Measurements from ENCODE around the gene GRAP. TPM values are rescaled to one million over a fixed set of nuclear protein-coding genes. Genes with fewer than 3 reads are reported as not detected.
"Not testable (repeated sequence)": the region's sequence is repeated elsewhere in the genome, so short reads cannot be mapped to it uniquely, and the experiment has no call there.

Gene GRAP
- total RNA-seq, 2 experiments from 2014 or later, result 9.6 to 9.9 TPM

- H3K4me3 Mint-ChIP-seq; H3K27me3 Mint-ChIP-seq; intact Hi-C loops (cut with micrococcal nuclease); CTCF ChIA-PET; DNase-seq; H3K36me3 Mint-ChIP-seq; H3K27ac Mint-ChIP-seq; POLR2A ChIA-PET; H3K9me3 Mint-ChIP-seq; H3K4me1 Mint-ChIP-seq (ENCODE audit: low read depth): not testable (repeated sequence)
Measured at GRCh38 chr17:19036186-19036585, 10.6 kb downstream of the GRAP start.

- intact Hi-C loops (cut with micrococcal nuclease); H3K4me3 Mint-ChIP-seq; H3K27ac Mint-ChIP-seq; H3K36me3 Mint-ChIP-seq; POLR2A ChIA-PET; CTCF ChIA-PET; H3K9me3 Mint-ChIP-seq; H3K4me1 Mint-ChIP-seq (ENCODE audit: low read depth); DNase-seq; H3K27me3 Mint-ChIP-seq: not testable (repeated sequence)
Measured at GRCh38 chr17:19032377-19032988, 14.3 kb downstream of the GRAP start.

- peak; percentile 68 for DNase-seq
- intact Hi-C loops (cut with micrococcal nuclease); H3K27ac Mint-ChIP-seq; H3K36me3 Mint-ChIP-seq; H3K4me3 Mint-ChIP-seq; H3K9me3 Mint-ChIP-seq; H3K4me1 Mint-ChIP-seq (ENCODE audit: low read depth); POLR2A ChIA-PET; H3K27me3 Mint-ChIP-seq; CTCF ChIA-PET: not testable (repeated sequence)
Measured at GRCh38 chr17:19031729-19032128, 15.0 kb downstream of the GRAP start.

DNA sequence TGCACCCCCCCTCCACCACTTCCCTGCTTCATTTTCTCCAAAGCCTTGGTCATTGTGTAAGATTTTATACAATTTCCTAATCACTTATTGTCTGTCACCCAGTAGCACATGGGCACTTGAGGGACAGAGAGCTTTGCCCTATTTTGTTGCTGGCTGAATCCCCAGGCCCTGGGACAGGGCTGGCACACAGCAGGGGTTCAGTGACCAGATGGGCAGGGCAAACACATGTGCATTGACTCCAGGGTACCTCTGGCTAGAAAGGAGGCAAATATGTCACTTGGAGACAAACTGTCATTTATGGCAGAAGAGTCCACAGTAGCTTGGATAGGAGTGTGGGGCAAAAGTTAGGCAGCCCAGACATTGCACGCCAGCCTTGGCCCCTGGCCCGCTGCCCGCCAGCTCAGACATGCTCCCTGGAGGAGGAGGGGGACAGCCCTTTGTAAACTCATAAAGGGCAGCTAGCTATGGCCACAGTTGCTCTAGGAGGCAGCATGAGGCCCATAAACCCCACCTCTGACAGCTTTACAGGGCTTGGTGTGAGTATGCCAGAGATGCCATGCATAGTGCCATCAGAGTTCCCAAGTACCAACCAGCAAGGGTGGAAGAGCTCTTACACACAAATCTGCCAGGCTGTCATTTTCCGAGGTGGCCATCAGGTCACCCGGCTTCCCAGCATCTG, 15.8 kb downstream of the GRAP start:
- H3K27me3 Mint-ChIP-seq; CTCF ChIA-PET; DNase-seq; intact Hi-C loops (cut with micrococcal nuclease); H3K4me3 Mint-ChIP-seq; H3K36me3 Mint-ChIP-seq; POLR2A ChIA-PET; H3K27ac Mint-ChIP-seq; H3K4me1 Mint-ChIP-seq (ENCODE audit: low read depth); H3K9me3 Mint-ChIP-seq: not testable (repeated sequence)

GRCh38 chr17:19029740-19030139, 17.0 kb downstream of the GRAP start:
- H3K27me3 Mint-ChIP-seq; H3K4me1 Mint-ChIP-seq (ENCODE audit: low read depth); DNase-seq; POLR2A ChIA-PET; H3K27ac Mint-ChIP-seq; H3K36me3 Mint-ChIP-seq; H3K4me3 Mint-ChIP-seq; intact Hi-C loops (cut with micrococcal nuclease); H3K9me3 Mint-ChIP-seq; CTCF ChIA-PET: not testable (repeated sequence)

DNA sequence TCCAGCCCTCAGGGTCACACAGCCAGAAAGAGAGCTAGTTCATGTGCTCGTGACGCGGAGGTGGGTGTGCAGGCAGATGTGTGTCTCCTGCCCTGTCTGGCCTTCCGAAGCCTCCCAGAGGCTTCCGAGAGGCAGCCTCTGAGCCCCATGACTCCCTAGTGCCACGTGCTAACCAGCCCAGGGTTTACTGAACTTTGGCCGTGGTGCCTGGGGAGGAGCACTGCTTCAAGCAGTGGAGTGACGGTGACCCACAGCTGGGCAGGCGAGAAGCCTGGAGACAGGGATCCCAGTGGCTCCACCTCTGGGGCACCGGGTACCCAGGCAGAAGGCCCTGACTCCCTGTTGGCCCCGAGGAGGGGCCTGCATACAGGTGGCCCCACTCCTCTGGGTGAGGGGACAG, 18.1 kb downstream of the GRAP start:
- peaks cover 12% of the 10 kb centered on the region for H3K4me1 Mint-ChIP-seq (ENCODE audit: low read depth)
- H3K36me3 Mint-ChIP-seq; CTCF ChIA-PET; DNase-seq; intact Hi-C loops (cut with micrococcal nuclease); POLR2A ChIA-PET; H3K4me3 Mint-ChIP-seq; H3K9me3 Mint-ChIP-seq; H3K27ac Mint-ChIP-seq; H3K27me3 Mint-ChIP-seq: not testable (repeated sequence)

DNA sequence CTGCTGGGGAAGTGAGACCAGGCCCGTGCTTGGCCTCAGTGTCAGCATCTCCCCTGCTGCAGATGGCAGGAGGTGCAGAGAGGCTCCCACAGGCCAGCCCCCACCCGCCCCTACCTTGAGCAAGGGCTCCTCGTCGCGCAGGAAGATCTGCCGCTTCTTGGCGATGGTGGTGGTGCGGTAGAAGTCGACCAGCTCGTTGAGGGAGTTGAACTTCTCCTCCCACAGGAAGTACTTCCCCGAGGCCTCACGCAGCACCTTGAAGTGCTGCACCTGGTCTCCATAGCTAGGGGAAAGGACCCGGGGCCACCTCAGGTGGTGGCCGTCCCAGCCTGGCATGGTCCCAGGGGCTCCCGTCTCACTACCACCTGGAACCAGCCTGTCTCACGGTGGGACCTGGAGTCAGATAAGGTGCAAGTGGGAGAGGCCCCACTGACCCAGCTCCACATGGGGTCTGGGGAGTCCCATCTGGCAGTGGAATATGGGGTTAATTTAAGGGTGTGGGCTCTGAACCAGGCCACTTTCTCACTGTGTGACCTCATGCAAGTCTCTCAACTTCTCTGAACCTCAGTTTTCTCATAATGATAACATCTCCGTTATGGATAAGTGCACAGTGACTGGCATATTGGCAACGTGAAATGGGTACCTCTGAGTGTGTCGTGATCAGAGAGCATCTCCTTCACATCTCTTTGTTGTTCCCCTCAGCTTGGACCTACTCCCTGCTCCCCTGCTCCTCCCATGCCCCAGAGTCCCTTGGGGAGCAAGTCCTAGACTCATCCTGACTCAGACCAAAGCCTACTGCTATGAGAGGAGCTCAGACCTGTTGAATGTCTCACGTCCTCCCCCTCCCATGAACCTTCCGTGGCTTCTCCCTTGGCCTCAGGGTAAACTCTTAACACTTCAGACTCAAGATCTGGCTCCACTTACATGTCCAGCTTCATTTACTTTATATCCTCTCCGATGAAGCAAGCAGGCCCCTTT, 22.4 kb downstream of the GRAP start:
- peak; percentile 25 for DNase-seq

DNA sequence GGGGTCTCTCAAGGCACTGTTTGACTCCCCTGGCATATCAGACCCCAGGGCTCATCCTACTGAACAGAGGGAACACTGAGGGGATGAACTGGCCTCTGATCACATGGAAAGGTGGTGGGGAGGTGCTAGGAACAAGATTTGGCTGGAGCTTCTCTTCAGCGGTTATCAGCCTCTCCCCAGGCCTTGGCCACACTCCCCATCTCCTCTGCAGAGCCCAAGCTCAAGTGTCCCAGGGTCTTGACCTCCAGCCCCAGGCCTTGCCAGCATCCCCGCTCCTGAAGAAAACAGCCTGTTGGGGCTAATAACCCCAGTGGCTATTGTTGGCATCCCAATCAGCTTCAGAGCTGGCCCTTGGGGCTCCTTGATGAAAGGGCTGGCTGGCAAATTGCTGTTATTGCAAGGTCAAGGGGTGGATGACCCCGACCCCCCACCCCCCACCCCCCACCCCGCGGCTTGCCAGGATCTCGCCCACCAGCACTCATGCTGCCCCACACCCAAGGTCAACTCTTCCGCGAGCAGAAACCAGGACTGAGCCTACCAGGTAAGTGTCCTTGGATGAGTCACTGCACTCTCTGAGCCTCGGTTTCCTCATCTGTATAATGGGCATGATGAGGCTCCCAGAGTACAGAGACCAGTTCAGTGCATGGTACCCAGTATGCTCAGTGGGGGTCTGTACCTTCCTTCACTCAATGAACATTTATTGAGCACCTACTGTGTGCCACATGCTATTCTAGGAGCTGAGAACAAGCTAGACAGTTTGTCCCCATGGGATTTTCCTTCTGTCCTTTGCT, 23.4 kb downstream of the GRAP start:
- Mint-ChIP-seq H3K4me3 (no peak overlapping the region), H3K4me1 (ENCODE audit: low read depth) (peaks cover 12% of the 10 kb centered on the region), H3K27me3 (no peaks in the 10 kb centered on the region), H3K27ac (no peak overlapping the region), H3K36me3 (peaks cover 10% of the 10 kb centered on the region), H3K9me3 (no peaks in the 10 kb centered on the region)
- DNase-seq, result no peak
- CTCF ChIA-PET, result interaction anchor here (1.8 kb wide), 1 partner anchor 63 kb away, joined by 9 read pairs; no protein-coding TSS in a partner anchor
- POLR2A ChIA-PET, result interaction anchor here (1.2 kb wide), 1 partner anchor 18 kb away, joined by 3 read pairs; the partner anchor contains the start of gene FAM83G
- intact Hi-C loops (cut with micrococcal nuclease), result no loop called here

More for the DNA sequence above, 22.4 kb downstream of the GRAP start:
- Mint-ChIP-seq H3K9me3 (no peaks in the 10 kb centered on the region), H3K4me3 (no peak overlapping the region), H3K27ac (peak overlapping the region; percentile 81), H3K4me1 (ENCODE audit: low read depth) (peaks cover 12% of the 10 kb centered on the region), H3K27me3 (no peaks in the 10 kb centered on the region), H3K36me3 (peaks cover 10% of the 10 kb centered on the region)
- intact Hi-C loops (cut with micrococcal nuclease), result no loop called here
- POLR2A ChIA-PET, result no interaction called here
- CTCF ChIA-PET, result no interaction called here

DNA sequence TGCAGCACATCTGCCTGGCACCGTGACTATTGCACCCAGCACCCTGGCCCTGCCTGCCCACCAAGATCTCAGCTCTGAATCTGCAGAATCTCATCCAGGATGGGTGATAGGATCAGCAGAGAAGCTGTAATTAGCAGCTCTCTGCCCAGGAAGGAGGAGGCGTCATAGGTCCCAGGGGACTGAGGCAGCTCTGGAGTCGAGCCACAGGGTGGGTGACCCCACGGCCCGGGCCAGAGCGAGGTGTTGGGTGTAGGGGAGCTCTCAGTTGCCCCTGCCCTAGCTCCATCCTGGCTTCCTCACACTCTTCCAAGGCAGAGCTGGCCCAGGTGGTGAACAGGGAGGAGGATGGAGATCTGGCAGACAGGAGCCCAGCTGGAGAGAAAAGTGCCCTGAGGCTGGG, 24.0 kb downstream of the GRAP start:
- Mint-ChIP-seq H3K36me3 (peaks cover 10% of the 10 kb centered on the region), H3K27me3 (no peaks in the 10 kb centered on the region), H3K27ac (no peak overlapping the region), H3K4me3 (no peak overlapping the region), H3K4me1 (ENCODE audit: low read depth) (peaks cover 12% of the 10 kb centered on the region), H3K9me3 (no peaks in the 10 kb centered on the region)
- DNase-seq, result no peak
- intact Hi-C loops (cut with micrococcal nuclease), result no loop called here
- ChIA-PET POLR2A (interaction anchor here (1.2 kb wide), 1 partner anchor 18 kb away, joined by 3 read pairs; the partner anchor contains the start of gene FAM83G), CTCF (interaction anchor here (1.8 kb wide), 1 partner anchor 62 kb away, joined by 9 read pairs; no protein-coding TSS in a partner anchor)

DNA sequence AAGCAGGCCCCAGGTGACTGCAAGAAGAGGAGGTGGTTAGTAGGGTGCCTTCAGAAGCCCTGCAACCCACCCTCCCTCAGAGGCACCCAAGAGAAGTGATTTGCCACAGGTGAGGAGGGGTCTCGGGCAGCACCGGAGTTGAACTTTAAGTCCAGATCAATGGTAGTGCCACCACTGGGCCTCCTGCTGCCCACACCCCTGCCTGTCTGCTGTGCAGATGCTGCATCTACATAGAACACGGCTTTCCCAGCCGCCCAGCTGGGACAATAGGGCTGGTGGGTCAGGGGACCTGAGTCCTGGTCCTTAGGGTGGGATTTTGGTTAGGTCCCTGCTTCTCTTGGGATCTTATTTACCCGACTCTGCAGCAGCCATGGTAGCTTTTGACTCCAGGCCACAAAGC, 24.6 kb downstream of the GRAP start:
- Mint-ChIP-seq H3K4me1 (ENCODE audit: low read depth) (peaks cover 12% of the 10 kb centered on the region), H3K36me3 (peaks cover 10% of the 10 kb centered on the region), H3K27ac (no peak overlapping the region), H3K27me3 (no peaks in the 10 kb centered on the region), H3K9me3 (no peaks in the 10 kb centered on the region), H3K4me3 (no peak overlapping the region)
- DNase-seq, result no peak
- POLR2A ChIA-PET, result no interaction called here
- intact Hi-C loops (cut with micrococcal nuclease), result no loop called here
- CTCF ChIA-PET, result interaction anchor here (1.8 kb wide), 1 partner anchor 61 kb away, joined by 9 read pairs; no protein-coding TSS in a partner anchor

GRCh38 chr17:19021622-19022083, 25.1 kb downstream of the GRAP start:
- intact Hi-C loops (cut with micrococcal nuclease), result no loop called here
- ChIA-PET POLR2A (no interaction called here), CTCF (interaction anchor here (1.8 kb wide), 1 partner anchor 61 kb away, joined by 9 read pairs; no protein-coding TSS in a partner anchor)
- Mint-ChIP-seq H3K4me1 (ENCODE audit: low read depth) (peaks cover 12% of the 10 kb centered on the region), H3K36me3 (peaks cover 10% of the 10 kb centered on the region), H3K27ac (no peak overlapping the region), H3K27me3 (peaks cover 2% of the 10 kb centered on the region), H3K4me3 (no peak overlapping the region), H3K9me3 (no peaks in the 10 kb centered on the region)
- peak; percentile 51 for DNase-seq

Data from activated CD4-positive, alpha-beta memory T cell treated with anti-CD3 and anti-CD28 coated beads for 36 hours (primary cell).